ENCODE data around the gene TRIM69. TPM values are rescaled to one million over a fixed set of nuclear protein-coding genes. Genes with fewer than 3 reads are reported as not detected.

Gene TRIM69
- polyA plus RNA-seq, 1 donor from 2014 or later = 38.3 TPM

- no peaks in the 10 kb centered on the region for H3K79me2 ChIP-seq (replicated peaks; ENCODE audit: insufficient read depth, low read length)
- no peak overlapping the region for H2AFZ ChIP-seq (ENCODE audit: low read depth, low read length)
- H3K36me3 ChIP-seq (ENCODE audit: insufficient read depth, low read length) = no peaks in the 10 kb centered on the region
- H3K9ac ChIP-seq (ENCODE audit: low read length) = no peak overlapping the region
- no peaks in the 10 kb centered on the region for H3K9me3 ChIP-seq (ENCODE audit: low read length)
- no peak overlapping the region for H3K4me2 ChIP-seq (ENCODE audit: low read length)
- no peaks in the 10 kb centered on the region for H3K27me3 ChIP-seq (ENCODE audit: insufficient read depth, low read depth, low read length)
- H3K9me2 ChIP-seq (ENCODE audit: insufficient read depth, low read length) = no peaks in the 10 kb centered on the region
- no peaks in the 10 kb centered on the region for H4K20me1 ChIP-seq (ENCODE audit: insufficient read depth)
- no peaks in the 10 kb centered on the region for H3F3A ChIP-seq (ENCODE audit: insufficient read depth, low read length, poor library complexity, severe bottlenecking)
- no peak overlapping the region for H3K4me3 ChIP-seq (ENCODE audit: low read length)
- H3K27ac ChIP-seq (ENCODE audit: low read length) = no peak overlapping the region
- no peak for TF ChIP-seq POLR2AphosphoS5 (IDR thresholded peaks at IDR 0.05)
- TF ChIP-seq TAF1 (IDR thresholded peaks at IDR 0.05; ENCODE audit: low read depth) = no peak
- TF ChIP-seq MXI1 (conservative IDR thresholded peaks at IDR 0.05; ENCODE audit: poor library complexity, severe bottlenecking) = no peak
- TF ChIP-seq EP300 (conservative IDR thresholded peaks at IDR 0.05; ENCODE audit: poor library complexity, severe bottlenecking) = no peak
- no peak for TF ChIP-seq EZH2 (IDR thresholded peaks at IDR 0.05; ENCODE audit: borderline replicate concordance, insufficient read depth, low read length, poor library complexity, severe bottlenecking)
- no peak for TF ChIP-seq RAD21 (conservative IDR thresholded peaks at IDR 0.05)
- no peak for TF ChIP-seq REST (IDR thresholded peaks at IDR 0.05; ENCODE audit: borderline replicate concordance)
- no peak for TF ChIP-seq SMC3 (conservative IDR thresholded peaks at IDR 0.05; ENCODE audit: poor library complexity)
- TF ChIP-seq CTCF (IDR thresholded peaks at IDR 0.05; ENCODE audit: poor library complexity, severe bottlenecking) = no peak
Measured at GRCh38 chr15:44794072-44794471, 57.7 kb downstream of the TRIM69 start.

DNA sequence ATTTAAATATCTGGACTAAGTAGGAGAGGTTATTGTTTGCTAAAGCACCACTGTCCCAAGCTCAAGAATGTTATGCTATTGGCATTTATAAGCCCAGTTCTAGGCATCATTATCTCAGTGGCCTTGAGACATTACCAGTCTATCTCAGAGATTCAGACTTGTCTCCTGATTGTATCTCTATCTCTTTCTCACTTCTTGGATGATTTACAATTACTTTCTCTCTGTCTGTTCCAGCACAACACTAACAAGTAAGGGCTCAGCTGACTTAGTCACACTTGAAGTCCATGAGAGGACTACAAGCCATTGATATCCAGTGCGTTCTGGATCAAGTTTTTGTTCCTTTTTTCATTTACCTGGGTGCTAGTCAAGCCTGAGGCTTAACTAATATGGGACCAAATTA is 60.2 kb downstream of the TRIM69 start:
- H4K20me1 ChIP-seq (ENCODE audit: insufficient read depth) = no peaks in the 10 kb centered on the region
- H2AFZ ChIP-seq (ENCODE audit: low read depth, low read length) = no peak overlapping the region
- TF ChIP-seq EP300 (conservative IDR thresholded peaks at IDR 0.05; ENCODE audit: poor library complexity, severe bottlenecking) (no peak), MXI1 (conservative IDR thresholded peaks at IDR 0.05; ENCODE audit: poor library complexity, severe bottlenecking) (no peak), TAF1 (IDR thresholded peaks at IDR 0.05; ENCODE audit: low read depth) (no peak), POLR2AphosphoS5 (IDR thresholded peaks at IDR 0.05) (no peak), RAD21 (conservative IDR thresholded peaks at IDR 0.05) (no peak), REST (IDR thresholded peaks at IDR 0.05; ENCODE audit: borderline replicate concordance) (no peak), EZH2 (IDR thresholded peaks at IDR 0.05; ENCODE audit: borderline replicate concordance, insufficient read depth, low read length, poor library complexity, severe bottlenecking) (no peak)

More for the DNA sequence above, 60.2 kb downstream of the TRIM69 start:
- Histone ChIP-seq H3K79me2 (replicated peaks; ENCODE audit: insufficient read depth, low read length) (no peaks in the 10 kb centered on the region), H3F3A (ENCODE audit: insufficient read depth, low read length, poor library complexity, severe bottlenecking) (no peaks in the 10 kb centered on the region), H3K27me3 (ENCODE audit: insufficient read depth, low read depth, low read length) (no peaks in the 10 kb centered on the region), H3K27ac (ENCODE audit: low read length) (no peak overlapping the region), H3K36me3 (ENCODE audit: insufficient read depth, low read length) (no peaks in the 10 kb centered on the region), H3K9ac (ENCODE audit: low read length) (no peak overlapping the region), H3K4me2 (ENCODE audit: low read length) (no peak overlapping the region), H3K4me3 (ENCODE audit: low read length) (no peak overlapping the region), H3K9me2 (ENCODE audit: insufficient read depth, low read length) (no peaks in the 10 kb centered on the region), H3K9me3 (ENCODE audit: low read length) (no peaks in the 10 kb centered on the region)
